GM21723 (cell line): ENCODE measurements around the gene RND2.
"Not testable (repeated sequence)": the region's sequence is repeated elsewhere in the genome, so short reads cannot be mapped to it uniquely, and the experiment has no call there.

Source experiments
- ATAC-seq: cut with Tn5 transposase; IDR thresholded peaks from one replicate; pipeline ENCODE4 v1.9.1; 2021; ENCODE audit warnings: mild to moderate bottlenecking, moderate library complexity; ENCODE audit not compliant: unreplicated experiment

Gene RND2

GRCh38 chr17:43024407-43025289 is at the start of gene RND2:
Gene RND2, plus strand, starts transcription at chr17:43025231. Its CDS starts 117 bp downstream, at chr17:43025348.
- ATAC-seq = peak; percentile 50

- ATAC-seq = no peak
Observed at GRCh38 chr17:42975265-42975664, 49.8 kb upstream of the RND2 start.

GRCh38 chr17:42975701-42976100 is 49.3 kb upstream of the RND2 start:
- ATAC-seq = not testable (repeated sequence)

GRCh38 chr17:42979511-42980273 is 45.3 kb upstream of the RND2 start, which contains the start of gene PTGES3L:
Gene PTGES3L, minus strand, starts transcription at chr17:42980080. Its CDS starts 27 bp downstream, at chr17:42980053.
- ATAC-seq = peak; percentile 43

GRCh38 chr17:42980274-42980765 is 44.7 kb upstream of the RND2 start, which contains the start of gene RUNDC1:
Gene RUNDC1, plus strand, starts transcription at chr17:42980565. Its CDS starts 12 bp downstream, at chr17:42980577.
- ATAC-seq = peak; percentile 67

GRCh38 chr17:42980766-42981397 is 44.1 kb upstream of the RND2 start:
- peak; percentile 43 for ATAC-seq

GRCh38 chr17:42982266-42982665 is 42.8 kb upstream of the RND2 start:
- ATAC-seq = no peak

- peak; percentile 56 for ATAC-seq
Observed at GRCh38 chr17:42985225-42985624, 39.8 kb upstream of the RND2 start.

- no peak for ATAC-seq
Observed at GRCh38 chr17:42989141-42989540, 35.9 kb upstream of the RND2 start.

- no peak for ATAC-seq
Observed at GRCh38 chr17:42989726-42990652, 35.0 kb upstream of the RND2 start.

- no peak for ATAC-seq
Observed at GRCh38 chr17:42991471-42991870, 33.6 kb upstream of the RND2 start.

GRCh38 chr17:42992872-42993271 is 32.2 kb upstream of the RND2 start:
- ATAC-seq = no peak

GRCh38 chr17:42993913-42994312 is 31.1 kb upstream of the RND2 start:
- ATAC-seq = not testable (repeated sequence)

- no peak for ATAC-seq
Observed at GRCh38 chr17:42997390-42997983, 27.5 kb upstream of the RND2 start.

- peak; percentile 92 for ATAC-seq
Observed at GRCh38 chr17:42997984-42998938, 26.8 kb upstream of the RND2 start, which contains the start of gene RPL27. Gene RPL27, plus strand, starts transcription at chr17:42998419. Its CDS starts 332 bp downstream, at chr17:42998751.

GRCh38 chr17:42999003-42999525 is 26.0 kb upstream of the RND2 start:
- no peak for ATAC-seq

GRCh38 chr17:43000894-43001293 is 24.1 kb upstream of the RND2 start:
- ATAC-seq = not testable (repeated sequence)
